ENCODE data around the gene DGKB.

DGKB gene

GRCh38 chr7:14271441-14271840 is 631.1 kb downstream of the DGKB start:
- no peak for DNase-seq

- no peak for DNase-seq
These were observed 632.5 kb downstream of the DGKB start for GRCh38 chr7:14270099-14270498.

- no peak for DNase-seq
These were observed 642.5 kb downstream of the DGKB start for GRCh38 chr7:14260011-14260410.

GRCh38 chr7:14258861-14259260 is 643.7 kb downstream of the DGKB start:
- DNase-seq = no peak

- DNase-seq = no peak
These were observed 644.1 kb downstream of the DGKB start for GRCh38 chr7:14258441-14258840.

GRCh38 chr7:14252458-14252857 is 650.1 kb downstream of the DGKB start:
- DNase-seq = no peak

GRCh38 chr7:14242175-14242574 is 660.4 kb downstream of the DGKB start:
- no peak for DNase-seq

GRCh38 chr7:14236834-14237233 is 665.7 kb downstream of the DGKB start:
- DNase-seq = no peak

GRCh38 chr7:14235056-14235455 is 667.5 kb downstream of the DGKB start:
- no peak for DNase-seq

GRCh38 chr7:14233868-14234369 is 668.6 kb downstream of the DGKB start:
- no peak for DNase-seq

GRCh38 chr7:14233076-14233867 is 669.3 kb downstream of the DGKB start:
- no peak for DNase-seq

GRCh38 chr7:14229047-14229446 is 673.5 kb downstream of the DGKB start:
- no peak for DNase-seq

- no peak for DNase-seq
These were observed 674.2 kb downstream of the DGKB start for GRCh38 chr7:14228341-14228740.

GRCh38 chr7:14226126-14226525 is 676.4 kb downstream of the DGKB start:
- no peak for DNase-seq

- DNase-seq = no peak
These were observed 683.4 kb downstream of the DGKB start for GRCh38 chr7:14219125-14219524.

- no peak for DNase-seq
These were observed 684.2 kb downstream of the DGKB start for GRCh38 chr7:14218338-14218737.

- no peak for DNase-seq
These were observed 692.6 kb downstream of the DGKB start for GRCh38 chr7:14209896-14210484.

GRCh38 chr7:14207711-14208110 is 694.8 kb downstream of the DGKB start:
- no peak for DNase-seq

GRCh38 chr7:14207138-14207537 is 695.4 kb downstream of the DGKB start:
- no peak for DNase-seq

- no peak for DNase-seq
These were observed 696.4 kb downstream of the DGKB start for GRCh38 chr7:14206121-14206520.

- DNase-seq = no peak
These were observed 701.2 kb downstream of the DGKB start for GRCh38 chr7:14201353-14201752.

GRCh38 chr7:14199336-14199735 is 703.2 kb downstream of the DGKB start:
- DNase-seq = no peak

- DNase-seq = no peak
These were observed 705.3 kb downstream of the DGKB start for GRCh38 chr7:14197280-14197679.

- DNase-seq = no peak
These were observed 706.0 kb downstream of the DGKB start for GRCh38 chr7:14196555-14196954.
